Frontal cortex (tissue), 4 donors: ENCODE data around the gene TNRC6A. TPM values are rescaled to one million over a fixed set of nuclear protein-coding genes. Genes with fewer than 3 reads are reported as not detected.
"Not testable (repeated sequence)": the region's sequence is repeated elsewhere in the genome, so short reads cannot be mapped to it uniquely, and the experiment has no call there.

Source experiments
- DNase-seq, 2 donors: peaks; one replicate each; pipeline ENCODE4 v3.0.0; 2012; ENCODE audit warnings: low spot score in 2 of 2
- FAIRE-seq: peaks from 2 replicates; lab custom pipeline; 2012; peaks lifted over from hg19 to GRCh38; lab: Jason Lieb, UNC
- total RNA-seq: library from RNA; depleted of rRNA; stranded (reverse); fragments of >200 nt; gene quantifications from one replicate; pipeline ENCODE4 v1.2.3, GENCODE V29; 2014
- donor health status: control.
- donor health status: control.
- donor health status: control.

The TNRC6A gene
- total RNA-seq, 1 donor from 2014 or later: 53.8 TPM

- FAIRE-seq: no peak
- no peak for DNase-seq
Measured at GRCh38 chr16:24801761-24802302, 72.4 kb downstream of the TNRC6A start.

- DNase-seq (no peak), FAIRE-seq (no peak)
Measured at GRCh38 chr16:24805484-24805883, 76.0 kb downstream of the TNRC6A start.

- DNase-seq: no peak
- FAIRE-seq: no peak
Measured at GRCh38 chr16:24807301-24807700, 77.8 kb downstream of the TNRC6A start.

- no peak for DNase-seq
- FAIRE-seq: no peak
Measured at GRCh38 chr16:24810951-24811843, 81.7 kb downstream of the TNRC6A start.

- DNase-seq: not testable (repeated sequence)
Measured at GRCh38 chr16:24812813-24813212, 83.4 kb downstream of the TNRC6A start.

GRCh38 chr16:24815021-24815420 is 85.6 kb downstream of the TNRC6A start:
- no peak for FAIRE-seq

More at GRCh38 chr16:24812813-24813212, 83.4 kb downstream of the TNRC6A start:
- FAIRE-seq: not testable (repeated sequence)

GRCh38 chr16:24816688-24817087 is 87.2 kb downstream of the TNRC6A start:
- DNase-seq (no peak), FAIRE-seq (no peak)

More at GRCh38 chr16:24815021-24815420, 85.6 kb downstream of the TNRC6A start:
- DNase-seq: no peak

GRCh38 chr16:24819462-24820040 is 90.1 kb downstream of the TNRC6A start:
- DNase-seq: no peak
- no peak for FAIRE-seq

- FAIRE-seq: no peak
- no peak for DNase-seq
Measured at GRCh38 chr16:24820522-24820921, 91.1 kb downstream of the TNRC6A start.

- DNase-seq: no peak
- no peak for FAIRE-seq
Measured at GRCh38 chr16:24821129-24821528, 91.7 kb downstream of the TNRC6A start.

- DNase-seq (no peak), FAIRE-seq (no peak)
Measured at GRCh38 chr16:24822542-24822941, 93.1 kb downstream of the TNRC6A start.

- no peak for FAIRE-seq
- no peak for DNase-seq
Measured at GRCh38 chr16:24822974-24823373, 93.5 kb downstream of the TNRC6A start.

- no peak for FAIRE-seq
Measured at GRCh38 chr16:24825696-24826095, 96.2 kb downstream of the TNRC6A start.

GRCh38 chr16:24826096-24826690 is 96.7 kb downstream of the TNRC6A start:
- DNase-seq (no peak), FAIRE-seq (no peak)

More at GRCh38 chr16:24825696-24826095, 96.2 kb downstream of the TNRC6A start:
- DNase-seq: no peak

GRCh38 chr16:24826817-24827566 is 97.5 kb downstream of the TNRC6A start:
- FAIRE-seq (no peak), DNase-seq (no peak)

- no peak for FAIRE-seq
- DNase-seq: no peak
Measured at GRCh38 chr16:24829153-24829552, 99.7 kb downstream of the TNRC6A start.

GRCh38 chr16:24833352-24833751 is 103.9 kb downstream of the TNRC6A start:
- FAIRE-seq (no peak), DNase-seq (no peak)

GRCh38 chr16:24834459-24835335 is 105.2 kb downstream of the TNRC6A start:
- DNase-seq (peak; percentile 35 to 53), FAIRE-seq (no peak)

GRCh38 chr16:24836836-24837235 is 107.4 kb downstream of the TNRC6A start:
- FAIRE-seq (no peak), DNase-seq (no peak)
